HCT116 (cell line): Measurements from ENCODE around the gene ARMH1. TPM values are rescaled to one million over a fixed set of nuclear protein-coding genes. Genes with fewer than 3 reads are reported as not detected.
A peak's percentile ranks its signal among the peaks of the same experiment; 100 is the strongest.

ENCODE experiments used
- ATAC-seq: fragments of 200-7000 bp; cut with Tn5 transposase; 2 replicates; pipeline ENCODE4 v1.9.1; 2020; ENCODE audit warnings: mild to moderate bottlenecking, moderate library complexity
- Bru-seq: library from RNA; stranded (reverse); fragments of 400-500 nt; gene quantifications from one replicate; lab custom pipeline; 2021; lab: Mats Ljungman, UMichigan
- BruChase-seq, 2 experiments: library from RNA; stranded (reverse); fragments of 400-500 nt; gene quantifications; one replicate each; lab custom pipeline; 2021; lab: Mats Ljungman, UMichigan
- BruUV-seq: library from RNA; stranded (reverse); fragments of 400-500 nt; replicated peaks from 2 replicates; lab custom pipeline; 2021; lab: Mats Ljungman, UMichigan
- CTCF ChIA-PET: fragments of 300-600 bp; sonication (Branson Sonifier 250); formaldehyde crosslinking; loops from one replicate; lab custom pipeline; 2021; ENCODE audit warnings: antibody characterized with exemption; lab: Charles Lee
- POLR2A ChIA-PET: fragments of 300-600, 350-600 bp; sonication (Branson Sonifier 250); formaldehyde crosslinking; loops from one replicate; lab custom pipeline; 2021; ENCODE audit warnings: antibody characterized with exemption; lab: Charles Lee
- RAD21 ChIA-PET, 2 experiments: fragments of 300-600 bp; sonication (Branson Sonifier 250); formaldehyde crosslinking; loops; one replicate each; lab custom pipeline; 2023; ENCODE audit warnings: low total read pairs in 2 of 2; ENCODE audit not compliant: uncharacterized antibody in 2 of 2, unreplicated experiment in 2 of 2, low non-redundant PET in 1 of 2; lab: Charles Lee
- DNase-seq: peaks from one replicate; pipeline ENCODE4 v3.0.0-alpha.2; 2010; ENCODE audit warnings: low read depth, low spot score
- H2AFZ ChIP-seq: fragments of 200-600 bp; shearing (Covaris generic), sonication (generic); 2 replicates; pipeline ENCODE4 v1.6.1; 2017; ENCODE audit warnings: low read depth, mixed run types, mixed read lengths, antibody characterized with exemption, low read length; ENCODE audit not compliant: poor library complexity, severe bottlenecking
- H3K27ac ChIP-seq: 2 replicates; pipeline ENCODE4 v1.5.1; 2012; ENCODE audit warnings: low read depth, low read length
- H3K27me3 ChIP-seq: fragments of 200-600 bp; sonication (generic); 2 replicates; pipeline ENCODE4 v1.6.1; 2016; ENCODE audit warnings: mixed run types, low read length, mixed read lengths; ENCODE audit not compliant: insufficient read depth
- H3K36me3 ChIP-seq, 2 experiments: fragments of 200-500 bp in 1 of 2; fragments of 200-600 bp in 1 of 2; sonication (Bioruptor generic) in 1 of 2; sonication (generic) in 1 of 2; 2 replicates each; pipeline versions ENCODE4 v1.5.1 to v1.6.1; 2014 to 2016; ENCODE audit warnings: low read length in 2 of 2, inconsistent platforms in 1 of 2, mixed read lengths in 1 of 2, mixed run types in 1 of 2; ENCODE audit not compliant: insufficient read depth in 2 of 2, control insufficient read depth in 1 of 2
- H3K4me1 ChIP-seq, 2 experiments: fragments of 200-600 bp in 1 of 2; sonication (generic) in 1 of 2; 2 replicates each; pipeline versions ENCODE4 v1.5.1 to v1.6.1; 2012 to 2017; ENCODE audit warnings: low read length in 2 of 2, inconsistent platforms in 1 of 2, mild to moderate bottlenecking in 1 of 2, mixed read lengths in 1 of 2, mixed run types in 1 of 2, moderate library complexity in 1 of 2; ENCODE audit not compliant: insufficient read depth in 2 of 2, control insufficient read depth in 1 of 2
- H3K4me2 ChIP-seq: fragments of 200-600 bp; sonication (generic); 2 replicates; pipeline ENCODE4 v1.6.1; 2017; ENCODE audit warnings: mixed run types, low read length, mixed read lengths
- H3K4me3 ChIP-seq, 2 experiments: fragments of 200-600 bp in 1 of 2; sonication (generic) in 1 of 2; replicated peaks in 1 of 2; 2 replicates each; pipeline ENCODE4 v1.5.1; 2011 to 2016; ENCODE audit warnings: low read length in 2 of 2, control low read depth in 1 of 2, low read depth in 1 of 2, mild to moderate bottlenecking in 1 of 2, mixed read lengths in 1 of 2, mixed run types in 1 of 2
- H3K79me2 ChIP-seq: fragments of 200-600 bp; sonication (generic); 2 replicates; pipeline ENCODE4 v1.6.1; 2017; ENCODE audit warnings: mild to moderate bottlenecking, mixed run types, low read length, moderate library complexity, mixed read lengths; ENCODE audit not compliant: insufficient read depth
- H3K9ac ChIP-seq: fragments of 200-600 bp; sonication (generic); 2 replicates; pipeline ENCODE4 v1.6.1; 2016; ENCODE audit warnings: low read length, mixed read lengths
- H3K9me2 ChIP-seq: fragments of 200-600 bp; sonication (generic), shearing (Covaris generic); 2 replicates; pipeline ENCODE4 v1.6.1; 2017; ENCODE audit warnings: mixed run types, mild to moderate bottlenecking, moderate library complexity; ENCODE audit not compliant: insufficient read depth
- H3K9me3 ChIP-seq, 2 experiments: fragments of 200-500 bp in 1 of 2; fragments of 200-600 bp in 1 of 2; sonication (Bioruptor generic) in 1 of 2; sonication (generic) in 1 of 2; 2 replicates each; pipeline ENCODE4 v1.6.1; 2014 to 2017; ENCODE audit warnings: low read length in 2 of 2, mixed read lengths in 2 of 2, inconsistent platforms in 1 of 2, low read depth in 1 of 2, mild to moderate bottlenecking in 1 of 2, mixed run types in 1 of 2, moderate library complexity in 1 of 2; ENCODE audit not compliant: control insufficient read depth in 1 of 2, insufficient read depth in 1 of 2
- H4K20me1 ChIP-seq: fragments of 200-600 bp; sonication (generic), shearing (Covaris generic); 2 replicates; pipeline ENCODE4 v1.6.1; 2017; ENCODE audit warnings: mixed run types, mild to moderate bottlenecking, moderate library complexity; ENCODE audit not compliant: insufficient read depth
- ATF3 ChIP-seq: IDR thresholded peaks from 2 replicates; pipeline ENCODE4 v1.6.1; 2012
- CBX3 ChIP-seq: IDR thresholded peaks from 2 replicates; pipeline ENCODE4 v1.6.1; 2012; ENCODE audit warnings: low read depth
- CEBPB ChIP-seq: IDR thresholded peaks from 2 replicates; pipeline ENCODE4 v1.6.1; 2012; ENCODE audit warnings: low read depth
- EGR1 ChIP-seq: IDR thresholded peaks from 2 replicates; pipeline ENCODE4 v1.6.1; 2012; ENCODE audit warnings: low read depth
- ELF1 ChIP-seq: IDR thresholded peaks from 2 replicates; pipeline ENCODE4 v1.6.1; 2012; ENCODE audit warnings: low read depth, borderline replicate concordance
- EZH2 ChIP-seq: fragments of 200-600 bp; sonication (generic); IDR thresholded peaks from 2 replicates; pipeline ENCODE4 v1.6.1; 2017; ENCODE audit warnings: antibody characterized with exemption, mixed run types
- FOSL1 ChIP-seq: IDR thresholded peaks from 2 replicates; pipeline ENCODE4 v1.6.1; 2012; ENCODE audit warnings: low read depth
- JUND ChIP-seq: IDR thresholded peaks from 2 replicates; pipeline ENCODE4 v1.6.1; 2012
- MAX ChIP-seq: IDR thresholded peaks from 2 replicates; pipeline ENCODE4 v1.6.1; 2012
- POLR2A ChIP-seq: IDR thresholded peaks from 2 replicates; pipeline ENCODE4 v1.7.0; 2011; ENCODE audit warnings: borderline replicate concordance; ENCODE audit not compliant: insufficient read depth, insufficient read length; ENCODE audit errors: extremely low read depth
- POLR2AphosphoS5 ChIP-seq: IDR thresholded peaks from 2 replicates; pipeline ENCODE4 v1.6.1; 2011; ENCODE audit warnings: mild to moderate bottlenecking, low read depth, low read length, moderate library complexity
- RAD21 ChIP-seq: IDR thresholded peaks from 2 replicates; pipeline ENCODE4 v1.6.1; 2012; ENCODE audit warnings: low read depth, mild to moderate bottlenecking
- REST ChIP-seq: IDR thresholded peaks from 2 replicates; pipeline ENCODE4 v1.6.1; 2012; ENCODE audit warnings: low read depth
- SIN3A ChIP-seq: IDR thresholded peaks from 2 replicates; pipeline ENCODE4 v1.6.1; 2012; ENCODE audit warnings: low read depth
- SP1 ChIP-seq: IDR thresholded peaks from 2 replicates; pipeline ENCODE4 v1.6.1; 2012; ENCODE audit warnings: low read depth
- SRF ChIP-seq: IDR thresholded peaks from 2 replicates; pipeline ENCODE4 v1.6.1; 2012; ENCODE audit warnings: low read depth
- TCF7L2 ChIP-seq: IDR thresholded peaks from 2 replicates; pipeline ENCODE4 v1.7.0; 2011; ENCODE audit warnings: borderline replicate concordance, inconsistent platforms; ENCODE audit not compliant: insufficient read depth, insufficient read length; ENCODE audit errors: extremely low read depth
- YY1 ChIP-seq: IDR thresholded peaks from 2 replicates; pipeline ENCODE4 v1.6.1; 2011; ENCODE audit warnings: low read length, low read depth, moderate library complexity, mild to moderate bottlenecking; ENCODE audit not compliant: insufficient replicate concordance; ENCODE audit errors: extremely low read depth
- ZBTB33 ChIP-seq: IDR thresholded peaks from 2 replicates; pipeline ENCODE4 v1.6.1; 2011; ENCODE audit warnings: mild to moderate bottlenecking, low read length, moderate library complexity; ENCODE audit not compliant: insufficient replicate concordance; ENCODE audit errors: extremely low read depth
- ZFX ChIP-seq: fragments of 450-650 bp; IDR thresholded peaks from 2 replicates; pipeline ENCODE4 v1.6.1; 2017
- ZNF274 ChIP-seq: fragments of 200-500 bp; sonication (Bioruptor generic); IDR thresholded peaks from 2 replicates; pipeline ENCODE4 v1.6.1; 2014; ENCODE audit warnings: mild to moderate bottlenecking, low read depth, low read length, inconsistent platforms
- intact Hi-C: fragments of 100-400 bp; cut with micrococcal nuclease; formaldehyde crosslinking; loops from 2 replicates; pipeline ENCODE4 v1.10.0; 2022
- long read RNA-seq: library from polyadenylated mRNA; unstranded; transcript quantifications from one replicate; pipeline ENCODE4 v2.0.0, GENCODE V29; 2021; ENCODE audit not compliant: unreplicated experiment
- polyA plus RNA-seq: library from polyadenylated mRNA; unstranded; fragments of >200 nt; gene quantifications from 2 replicates; pipeline ENCODE4 v1.2.1, GENCODE V29; 2012; ENCODE audit warnings: missing spikeins
- total RNA-seq: library from RNA; stranded (reverse); gene quantifications from one replicate; pipeline ENCODE4 v1.2.1, GENCODE V29; 2021; ENCODE audit not compliant: unreplicated experiment

Gene ARMH1
- total RNA-seq (3.2 TPM), Bru-seq, nascent RNA (percentile 53 among the genes with signal in this experiment), BruChase-seq, experiment 1, labeled RNA remaining after a 6-hour chase (percentile 49 among the genes with signal in this experiment), BruChase-seq, experiment 2, labeled RNA remaining after a 2-hour chase (percentile 53 among the genes with signal in this experiment)
- 1.6 and 4.2 TPM in 2 replicates for polyA plus RNA-seq
- long read RNA-seq, partial matches to known transcripts, result 0 of 3 reads
- long read RNA-seq, other reads (novel, unspliced or antisense), result 3 of 3 reads

- Histone ChIP-seq H3K4me1 (peaks cover 29 to 45% of the 10 kb centered on the region in 2 experiments), H3K36me3 (no peaks in the 10 kb centered on the region), H3K9me2 (no peaks in the 10 kb centered on the region), H3K79me2 (no peaks in the 10 kb centered on the region), H4K20me1 (no peaks in the 10 kb centered on the region), H3K27ac (peak within 1 kb of the TSS; percentile 72), H3K4me2 (peak within 1 kb of the TSS; percentile 92), H3K9me3 (no peaks in the 10 kb centered on the region), H3K4me3 (peak within 1 kb of the TSS; percentile 63 to 73), H2AFZ (no peak within 1 kb of the TSS), H3K27me3 (no peaks in the 10 kb centered on the region), H3K9ac (peak within 1 kb of the TSS; percentile 69)
- peak; percentile 98 for DNase-seq
- intact Hi-C loops, result loop anchor here (1.0 kb wide), 1 partner anchor 16 kb away; no protein-coding TSS in a partner anchor
- BruUV-seq, result no TSS peak
- CTCF ChIA-PET, result interaction anchor here (0.6 to 3.6 kb wide), 7 partner anchors 9 to 510 kb away, joined by 3 to 9 read pairs (median 3); no protein-coding TSS in a partner anchor
- RAD21 ChIA-PET, result no interaction called here
- POLR2A ChIA-PET, result interaction anchor here (0.7 to 2.4 kb wide), 10 partner anchors 10 to 145 kb away, joined by 3 to 29 read pairs (median 4); no protein-coding TSS in a partner anchor
- peak; percentile 96 for ATAC-seq
- TF ChIP-seq YY1 (no peak), SP1 (peak; percentile 99), FOSL1 (no peak), SRF (no peak), EGR1 (peak; percentile 60), REST (no peak), SIN3A (no peak), ZNF274 (no peak), CBX3 (no peak), TCF7L2 (no peak), CEBPB (no peak), JUND (no peak), ZFX (no peak), POLR2AphosphoS5 (peak; percentile 79), EZH2 (no peak), MAX (no peak), POLR2A (peak; percentile 26), ELF1 (no peak), ATF3 (no peak), ZBTB33 (no peak), RAD21 (no peak)
Measured at GRCh38 chr1:44674113-44675000, at the start of gene ARMH1, which contains the start of gene TMEM53. TSS of gene ARMH1 (plus strand) at chr1:44674714. CDS start at chr1:44689698, 14,984 bp downstream. TSS of gene TMEM53 (minus strand) at chr1:44674481. CDS start at chr1:44674391, 90 bp downstream.
